NOMO-1 treated with dmso at 0.1 percent for 144 hours (cell line): ENCODE measurements around the gene FERMT3.
"Not testable (repeated sequence)": the region's sequence is repeated elsewhere in the genome, so short reads cannot be mapped to it uniquely, and the experiment has no call there.

Source experiments
- DNase-seq: peaks from one replicate; lab custom pipeline; 2025; ENCODE audit not compliant: unreplicated experiment; lab: John Stamatoyannopoulos, UW

Gene FERMT3

GRCh38 chr11:64233913-64234586, 27.5 kb downstream of the FERMT3 start, which contains the start of gene VEGFB:
TSS of gene VEGFB (plus strand) at chr11:64234584. CDS start at chr11:64234834, 250 bp downstream.
- peak; percentile 39 for DNase-seq

GRCh38 chr11:64234647-64235379, 28.3 kb downstream of the FERMT3 start:
- DNase-seq, result no peak

- DNase-seq, result no peak
Measured at GRCh38 chr11:64235437-64236161, 29.1 kb downstream of the FERMT3 start.

GRCh38 chr11:64237484-64237951, 31.0 kb downstream of the FERMT3 start:
- DNase-seq, result no peak

- DNase-seq, result no peak
Measured at GRCh38 chr11:64238076-64238475, 31.6 kb downstream of the FERMT3 start.

- peak; percentile 73 for DNase-seq
Measured at GRCh38 chr11:64238999-64239398, 32.5 kb downstream of the FERMT3 start.

- DNase-seq, result peak; percentile 98
Measured at GRCh38 chr11:64239662-64240434, 33.3 kb downstream of the FERMT3 start.

GRCh38 chr11:64240435-64241240, 34.1 kb downstream of the FERMT3 start, which contains the start of gene FKBP2:
TSS of gene FKBP2 (plus strand) at chr11:64241095. CDS start at chr11:64242388, 1,293 bp downstream.
- peak; percentile 96 for DNase-seq

GRCh38 chr11:64241241-64241490, 34.6 kb downstream of the FERMT3 start:
- DNase-seq, result no peak

- DNase-seq, result peak; percentile 98
Measured at GRCh38 chr11:64241491-64242374, 35.2 kb downstream of the FERMT3 start.

- no peak for DNase-seq
Measured at GRCh38 chr11:64243236-64243854, 36.8 kb downstream of the FERMT3 start.

GRCh38 chr11:64244107-64244506, 37.6 kb downstream of the FERMT3 start:
- DNase-seq, result no peak

- DNase-seq, result no peak
Measured at GRCh38 chr11:64244966-64245365, 38.4 kb downstream of the FERMT3 start.

- no peak for DNase-seq
Measured at GRCh38 chr11:64245401-64245796, 38.9 kb downstream of the FERMT3 start.

GRCh38 chr11:64245797-64246620, 39.5 kb downstream of the FERMT3 start:
- peak; percentile 34 for DNase-seq

GRCh38 chr11:64246621-64246870, 40.0 kb downstream of the FERMT3 start:
- not testable (repeated sequence) for DNase-seq

GRCh38 chr11:64246871-64247728, 40.6 kb downstream of the FERMT3 start, which contains the start of gene PPP1R14B:
TSS of gene PPP1R14B (minus strand) at chr11:64246943. CDS start at chr11:64246673, 270 bp downstream.
- DNase-seq, result peak; percentile 84
